GM19328 (cell line): Measurements from ENCODE around the gene CGB5.
A peak's percentile ranks its signal among the peaks of the same experiment; 100 is the strongest.

Source experiments
- ATAC-seq: cut with Tn5 transposase; IDR thresholded peaks from one replicate; pipeline ENCODE4 v1.9.1; 2021; ENCODE audit warnings: mild to moderate bottlenecking, moderate library complexity; ENCODE audit not compliant: unreplicated experiment

CGB5 gene

DNA sequence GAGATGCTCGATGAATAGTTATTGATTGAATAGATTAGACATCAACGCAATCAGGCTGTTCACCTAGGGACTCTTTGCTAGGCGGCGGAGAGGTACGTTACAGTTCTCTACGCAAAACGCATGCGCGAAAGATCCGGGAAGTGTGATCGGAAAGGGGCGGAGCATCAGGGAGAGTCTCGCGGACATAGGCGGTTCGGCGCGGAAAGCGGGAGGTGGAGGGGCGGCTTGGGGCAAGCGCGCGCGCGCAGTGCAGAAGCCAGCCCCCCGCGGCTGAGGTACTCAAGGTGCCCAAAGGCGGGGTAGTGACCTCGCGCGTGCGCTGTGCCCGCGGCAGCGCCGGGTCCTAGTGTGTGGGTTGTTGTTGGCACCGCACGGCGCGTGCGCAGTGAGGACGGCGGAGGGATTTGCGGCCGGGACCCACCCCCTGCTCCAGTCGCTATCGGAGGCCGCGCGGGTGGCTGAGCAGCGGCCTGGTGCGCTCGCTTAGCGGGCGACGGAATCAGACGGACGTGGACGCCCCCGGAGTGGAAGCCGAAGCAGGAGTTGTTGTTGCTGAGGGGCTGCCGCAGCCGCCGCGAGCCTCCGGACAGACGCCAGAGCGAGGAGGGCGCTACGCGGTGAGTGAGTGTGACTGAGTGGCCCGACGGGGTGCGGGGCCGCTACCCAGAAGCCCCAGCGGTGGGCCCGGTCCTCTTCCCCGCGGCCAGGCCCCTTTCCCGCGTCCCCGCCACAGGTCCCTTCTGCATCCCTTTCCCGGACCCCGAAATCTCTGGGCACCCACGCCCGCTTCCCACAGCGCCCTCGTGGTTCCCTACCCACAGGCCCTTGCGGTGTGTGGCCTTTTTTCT is 41.6 kb downstream of the CGB5 start, which contains the start of gene SNRNP70:
Gene SNRNP70, plus strand, starts transcription at position 432 of the 848 bp plus-strand sequence. CDS start 964 bp downstream, outside the sequence.
- ATAC-seq: peak; percentile 84

DNA sequence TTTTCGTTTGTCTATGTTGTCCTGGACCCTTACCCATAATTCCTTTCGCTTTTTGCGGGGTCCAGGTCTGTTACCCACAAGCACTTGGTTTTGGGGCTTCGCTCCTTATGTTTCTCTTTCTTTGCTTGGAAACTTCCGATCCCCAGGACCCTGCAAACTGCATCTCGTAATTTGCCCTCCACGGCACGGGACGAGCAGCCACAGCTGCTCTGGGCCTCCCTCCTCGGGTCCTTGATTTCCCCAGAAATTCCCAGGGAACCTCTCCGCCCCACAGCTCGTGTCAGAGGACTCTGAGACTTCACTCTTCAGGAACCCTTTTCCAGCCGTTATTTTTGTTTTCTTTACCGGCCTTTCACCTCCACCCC is 42.2 kb downstream of the CGB5 start:
- no peak for ATAC-seq

DNA sequence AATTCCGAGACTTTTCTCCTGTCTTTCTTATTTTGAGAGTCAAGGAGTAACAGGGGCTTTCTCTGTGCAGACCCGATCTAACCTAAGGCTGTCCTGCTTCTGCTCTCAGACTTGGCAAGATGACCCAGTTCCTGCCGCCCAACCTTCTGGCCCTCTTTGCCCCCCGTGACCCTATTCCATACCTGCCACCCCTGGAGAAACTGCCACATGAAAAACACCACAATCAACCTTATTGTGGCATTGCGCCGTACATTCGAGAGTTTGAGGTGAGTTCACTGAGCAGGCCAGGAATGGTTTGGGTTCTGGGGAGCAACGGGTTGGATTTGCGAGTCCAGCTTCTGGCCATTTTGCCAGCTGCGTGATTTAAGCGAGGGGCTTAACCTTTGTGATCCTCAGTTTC is 42.6 kb downstream of the CGB5 start:
- ATAC-seq: no peak

DNA sequence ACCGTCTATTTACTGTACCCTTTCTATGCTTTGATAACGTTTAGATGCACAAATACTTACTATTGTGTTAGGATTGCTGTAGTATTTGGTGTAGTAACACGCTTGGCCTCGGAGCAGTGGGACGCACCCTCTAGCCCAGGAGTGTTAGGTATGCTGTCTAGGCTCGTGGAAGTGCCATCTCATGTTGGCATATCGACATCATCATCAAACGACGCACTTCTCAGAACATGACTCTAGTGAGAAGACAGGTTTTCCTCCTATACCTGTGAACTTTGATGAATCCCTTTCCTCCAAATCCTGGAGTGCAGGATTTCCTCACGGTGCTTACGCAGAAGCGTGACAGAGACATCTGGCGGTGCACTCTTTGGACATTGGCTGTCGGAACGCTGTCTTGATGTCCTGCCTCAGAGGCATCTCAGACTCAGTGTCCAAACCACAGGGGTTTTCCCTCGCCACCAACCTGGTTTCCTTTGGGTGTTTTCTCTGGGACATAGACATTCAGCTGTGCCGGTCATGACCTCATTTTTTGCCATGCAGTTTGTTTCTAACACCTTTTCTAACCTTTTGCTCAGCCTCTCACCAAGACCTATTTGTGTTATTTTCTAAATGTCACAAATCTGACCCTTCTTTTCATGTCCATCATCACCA is 47.9 kb downstream of the CGB5 start:
- no peak for ATAC-seq

DNA sequence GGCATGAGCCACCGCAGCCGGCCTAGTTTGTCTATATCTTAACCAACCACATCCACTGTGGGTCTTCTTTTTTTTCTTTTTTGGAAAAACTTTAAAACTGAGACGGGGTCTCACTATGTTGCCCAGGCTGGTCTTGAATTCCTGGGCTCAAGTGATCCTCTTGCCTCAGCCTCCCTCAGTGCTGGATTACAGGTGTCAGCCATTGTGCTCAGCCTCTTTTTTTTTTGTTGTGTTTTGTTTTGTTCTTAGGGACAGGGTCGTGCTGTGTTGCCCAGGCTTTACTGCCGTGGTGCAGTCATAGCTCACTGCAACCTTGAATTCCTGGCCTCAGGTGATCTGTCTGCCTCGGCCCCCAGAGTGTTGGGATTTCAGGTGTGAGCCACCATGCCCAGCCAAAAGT is 49.0 kb downstream of the CGB5 start:
- no peak for ATAC-seq
